ENCODE results near the gene EPG5. TPM values are rescaled to one million over a fixed set of nuclear protein-coding genes. Genes with fewer than 3 reads are reported as not detected.

Gene EPG5
- total and polyA plus RNA-seq, 2 of the 4 experiments (the other 2 are of a cell fraction): 37.3 to 114 TPM

GRCh38 chr18:45887585-45887984, 79.5 kb downstream of the EPG5 start:
- Histone ChIP-seq H3K27me3 (ENCODE audit: control insufficient read depth, insufficient read depth, low read length) (no peaks in the 10 kb centered on the region), H3K23ac (ENCODE audit: low read depth, low read length) (no peak overlapping the region), H3K56ac (ENCODE audit: extremely low read depth, insufficient read depth, low read length) (no peak overlapping the region), H3K79me1 (ENCODE audit: low read depth in 1 of 2, low read length in 2 of 2) (peaks cover 6 to 12% of the 10 kb centered on the region in 2 experiments), H3K36me3 (ENCODE audit: control insufficient read depth, insufficient read depth, low read length) (peaks cover 35% of the 10 kb centered on the region), H4K8ac (ENCODE audit: low read depth in 2 of 2, low read length in 2 of 2) (no peak overlapping the region), H3K27ac (ENCODE audit: insufficient read depth, low read length) (no peak overlapping the region), H3K18ac (ENCODE audit: low read depth, low read length) (no peak overlapping the region), H3K4me2 (ENCODE audit: low read depth, low read length) (no peak overlapping the region), H2BK5ac (ENCODE audit: low read depth, low read length, poor library complexity, severe bottlenecking) (no peak overlapping the region), H4K5ac (ENCODE audit: low read depth, low read length) (no peak overlapping the region), H3K4ac (ENCODE audit: low read depth, low read length) (no peak overlapping the region), H3K14ac (replicated peaks; ENCODE audit: low read depth, low read length) (no peak overlapping the region), H3K4me3 (ENCODE audit: insufficient read depth, low read depth, low read length) (no peak overlapping the region), H3K9me1 (ENCODE audit: insufficient read depth, low read length) (no peaks in the 10 kb centered on the region; the same call in 1 of the 2 replicates), H4K91ac (ENCODE audit: insufficient read depth, low read depth, low read length) (no peak overlapping the region), H2AK5ac (ENCODE audit: low read depth, low read length) (no peak overlapping the region), H2BK15ac (ENCODE audit: low read depth, low read length) (no peak overlapping the region), H3K4me1 (ENCODE audit: control insufficient read depth, insufficient read depth, low read length) (0 out of 2 replicates have a peak, but pooled peaks cover 2% of the 10 kb centered on the region), H2BK120ac (ENCODE audit: low read depth, low read length) (no peak overlapping the region), H2AFZ (replicated peaks; ENCODE audit: low read length, poor library complexity) (no peak overlapping the region), H3K9me3 (ENCODE audit: control insufficient read depth, insufficient read depth, low read length) (no peaks in the 10 kb centered on the region), H2AK9ac (replicated peaks; ENCODE audit: low read depth, low read length, poor library complexity) (no peak overlapping the region), H2BK20ac (ENCODE audit: low read depth, low read length) (no peak overlapping the region), H3K9ac (ENCODE audit: low read depth, low read length) (no peak overlapping the region), H4K20me1 (ENCODE audit: insufficient read depth, low read length) (no peaks in the 10 kb centered on the region)
- dilution Hi-C loops (cut with HindIII; ENCODE audit: low sequenced_read_pairs, unreplicated experiment): no loop called here
- intact Hi-C loops (cut with micrococcal nuclease): no loop called here
- in situ Hi-C loops (cut with MboI; ENCODE audit: low sequenced_read_pairs): no loop called here
- BruUV-seq (replicated peaks): no TSS peak
- POLR2A ChIA-PET (ENCODE audit: unreplicated experiment): no interaction called here
- no CpG with 5 or more reads among the region's 5 CpGs for WGBS, 2 experiments (ENCODE audit: extremely low coverage in 2 of 2, insufficient read length in 1 of 2)
- CTCF ChIA-PET: no interaction called here
- DNase-seq: no peak
- no peak for TF ChIP-seq MAZ (IDR thresholded peaks at IDR 0.05; ENCODE audit: borderline replicate concordance, low read depth, low read length)
- TF ChIP-seq NFE2L2 (IDR thresholded peaks at IDR 0.05; ENCODE audit: low read depth, low read length): no peak
- no peak for TF ChIP-seq ELK1 (IDR thresholded peaks at IDR 0.05; ENCODE audit: borderline replicate concordance, low read depth, low read length)
- TF ChIP-seq RFX5 (IDR thresholded peaks at IDR 0.05; ENCODE audit: low read depth, low read length): no peak
- no peak for TF ChIP-seq FOS (IDR thresholded peaks at IDR 0.05; ENCODE audit: low read depth, low read length)
- TF ChIP-seq RCOR1 (IDR thresholded peaks at IDR 0.05; ENCODE audit: insufficient replicate concordance, low read length): no peak
- TF ChIP-seq MAFK (IDR thresholded peaks at IDR 0.05; ENCODE audit: low read depth, low read length): no peak
- no peak for TF ChIP-seq CTCF (conservative IDR thresholded peaks at IDR 0.05; ENCODE audit: low read depth, low read length)
- TF ChIP-seq CHD1 (IDR thresholded peaks at IDR 0.05; ENCODE audit: low read depth, low read length): no peak
- no peak for TF ChIP-seq RAD21 (IDR thresholded peaks at IDR 0.05; ENCODE audit: low read length)
- no peak for TF ChIP-seq CEBPB (IDR thresholded peaks at IDR 0.05; ENCODE audit: low read depth, low read length)
- TF ChIP-seq USF2 (IDR thresholded peaks at IDR 0.05; ENCODE audit: low read depth, low read length): no peak
- TF ChIP-seq SMC3 (IDR thresholded peaks at IDR 0.05; ENCODE audit: low read depth, low read length): no peak
- no peak for TF ChIP-seq BHLHE40 (IDR thresholded peaks at IDR 0.05; ENCODE audit: low read depth, low read length)
- TF ChIP-seq MXI1 (IDR thresholded peaks at IDR 0.05; ENCODE audit: borderline replicate concordance, low read depth, low read length): no peak
- TF ChIP-seq POLR2A (IDR thresholded peaks at IDR 0.05; ENCODE audit: low read depth, low read length): no peak
- ATAC-seq (ENCODE audit: low read depth): peak; percentile 33; the same call in 1 of the 2 replicates

All from IMR-90 (cell line).